Pulmonary artery endothelial cell (primary cell): Measurements from ENCODE around the gene CACNA1C. TPM values are rescaled to one million over a fixed set of nuclear protein-coding genes. Genes with fewer than 3 reads are reported as not detected.

Experiments used
- DNase-seq: peaks from one replicate; pipeline ENCODE4 v3.0.0-alpha.2; 2011; ENCODE audit warnings: low read depth, low spot score
- total RNA-seq: library from RNA; depleted of rRNA; stranded (reverse); fragments of >200 nt; gene quantifications from 2 replicates; pipeline ENCODE4 v1.2.3, GENCODE V29; 2014

CACNA1C gene
- total RNA-seq, 1 donor from 2014 or later, result not detected

- DNase-seq, result no peak
Measured at GRCh38 chr12:2138294-2138693, 85.5 kb downstream of the CACNA1C start.

DNA sequence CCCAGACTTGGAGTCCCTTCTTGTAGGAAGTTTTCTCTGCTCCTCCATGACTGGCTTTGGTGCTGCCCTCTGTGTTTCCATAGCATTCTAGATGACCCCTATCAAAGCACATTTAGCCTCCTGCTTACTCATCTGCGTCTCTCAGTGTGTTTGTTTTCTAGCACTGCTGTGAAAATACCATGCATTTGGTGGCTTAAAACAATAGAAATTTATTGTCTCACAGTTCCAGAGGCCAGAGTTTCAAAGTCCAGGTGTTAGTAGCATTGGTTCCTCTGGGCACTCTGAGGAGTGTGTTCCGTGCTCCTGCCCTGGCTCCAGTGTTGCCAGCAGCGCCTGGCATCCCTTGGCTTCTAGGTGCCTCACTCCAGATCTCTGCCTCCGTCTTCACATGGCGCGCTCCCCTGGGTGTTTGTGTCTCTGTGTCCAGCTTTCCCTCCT lies 86.1 kb downstream of the CACNA1C start:
- DNase-seq, result no peak

DNA sequence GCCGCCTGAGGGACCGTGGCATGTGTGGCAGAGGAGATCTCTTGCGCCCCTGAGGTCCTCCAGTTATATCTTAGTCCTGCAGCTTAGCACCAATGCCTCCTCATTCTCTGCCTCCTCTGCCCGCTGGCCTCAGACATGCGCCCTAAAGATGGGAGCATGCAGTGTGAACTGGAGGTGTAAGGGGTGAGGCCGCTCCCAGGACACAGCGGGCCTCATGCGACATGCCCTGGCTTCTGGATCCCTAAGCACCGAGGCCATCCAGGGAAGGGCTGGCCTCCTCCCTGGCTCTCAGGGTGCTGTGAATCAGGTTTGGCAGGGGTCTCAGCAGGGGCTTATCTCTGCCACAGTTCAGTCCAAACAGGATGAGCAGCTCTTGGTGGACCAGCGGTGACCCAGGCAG lies 86.9 kb downstream of the CACNA1C start:
- no peak for DNase-seq

DNA sequence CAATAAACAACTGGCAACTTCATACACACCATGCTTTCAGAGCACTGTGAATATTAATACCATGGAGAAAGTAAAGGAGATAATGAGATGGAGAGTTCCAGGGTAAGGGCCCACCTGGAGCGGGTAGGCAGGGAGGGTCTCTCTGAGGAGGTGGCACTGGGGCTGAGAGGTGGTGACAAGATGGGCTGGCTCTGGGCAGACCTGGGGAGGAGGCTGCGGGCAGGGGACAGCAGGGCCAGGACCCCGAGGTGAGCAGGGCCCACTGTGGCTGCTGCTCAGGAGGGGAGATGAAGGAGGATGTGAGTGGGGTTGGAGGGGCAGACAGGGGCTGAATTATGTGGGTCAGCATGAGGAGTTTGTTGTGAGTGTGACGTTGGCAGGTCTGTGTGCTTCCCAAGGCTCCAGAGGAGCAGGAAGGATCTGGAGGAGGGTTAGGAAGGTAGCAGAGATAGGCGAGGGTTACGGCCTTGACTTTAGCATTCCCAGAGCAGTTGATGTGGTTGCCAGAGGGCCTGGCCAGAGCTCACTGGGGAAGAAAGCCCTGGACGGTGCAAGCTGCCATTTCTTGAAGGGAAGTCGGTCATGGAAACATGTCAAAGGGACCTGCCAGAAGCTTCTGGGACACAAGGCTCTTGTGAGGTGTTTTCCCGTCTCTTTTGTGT lies 88.2 kb downstream of the CACNA1C start:
- DNase-seq, result no peak

- no peak for DNase-seq
Measured at GRCh38 chr12:2142068-2142467, 89.3 kb downstream of the CACNA1C start.

DNA sequence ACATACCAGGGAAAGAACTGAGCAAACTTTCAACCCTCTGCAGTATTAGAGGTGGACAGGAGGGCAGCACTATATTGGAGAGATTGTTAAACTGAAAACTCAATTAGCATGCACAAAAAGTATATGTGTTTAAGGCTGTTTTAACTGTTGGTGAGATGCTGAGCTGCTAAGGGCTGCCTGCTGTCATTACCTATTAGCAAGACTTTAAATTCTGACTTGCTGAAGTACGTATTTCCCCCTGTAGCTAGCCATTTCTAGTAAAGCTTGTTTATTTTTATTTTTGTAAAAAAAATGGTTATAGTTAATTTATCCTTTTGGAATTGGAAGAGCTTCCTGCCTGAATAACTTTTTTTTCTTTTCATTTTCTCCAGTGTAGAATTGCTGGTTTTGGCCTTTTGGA lies 92.2 kb downstream of the CACNA1C start:
- no peak for DNase-seq

GRCh38 chr12:2145433-2145998 lies 92.7 kb downstream of the CACNA1C start:
- DNase-seq, result no peak

DNA sequence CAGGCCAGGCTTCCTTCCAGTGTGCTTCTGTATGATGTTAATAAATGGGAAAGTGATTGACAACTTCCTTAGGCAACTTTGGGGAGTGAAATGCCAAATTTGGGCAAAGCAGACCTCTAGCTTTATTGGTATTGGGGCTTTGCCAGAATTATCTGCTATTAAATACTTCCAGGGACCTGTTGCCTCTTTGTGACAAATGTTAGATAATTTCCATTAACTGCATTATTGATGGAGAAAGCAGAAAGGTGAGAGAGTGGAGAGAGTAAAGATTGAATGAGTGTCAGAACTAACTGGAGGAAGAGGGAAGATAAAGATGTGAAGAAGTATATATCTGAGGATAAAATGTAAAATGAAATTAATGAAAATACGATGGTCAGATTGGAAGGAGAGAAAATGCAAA lies 94.5 kb downstream of the CACNA1C start:
- DNase-seq, result no peak

DNA sequence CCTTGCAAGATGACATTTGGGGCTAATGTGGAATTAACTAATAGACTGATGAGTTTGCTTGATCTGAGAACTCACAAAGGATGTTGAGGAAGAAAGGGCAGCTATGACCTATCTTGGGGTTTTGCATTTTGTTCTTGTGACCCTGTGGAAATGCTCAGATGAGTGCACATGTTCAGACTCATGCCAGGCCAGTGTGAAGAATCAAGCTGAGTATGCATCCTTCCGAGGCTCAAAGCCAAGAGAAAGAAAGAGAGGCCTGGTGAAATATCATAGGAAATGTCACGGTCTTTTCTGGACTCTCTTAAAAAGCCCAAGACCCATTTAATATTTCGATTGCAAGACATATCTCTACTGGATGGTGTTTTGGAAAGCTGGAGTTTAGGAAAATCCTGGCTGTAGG lies 96.3 kb downstream of the CACNA1C start:
- DNase-seq, result no peak

DNA sequence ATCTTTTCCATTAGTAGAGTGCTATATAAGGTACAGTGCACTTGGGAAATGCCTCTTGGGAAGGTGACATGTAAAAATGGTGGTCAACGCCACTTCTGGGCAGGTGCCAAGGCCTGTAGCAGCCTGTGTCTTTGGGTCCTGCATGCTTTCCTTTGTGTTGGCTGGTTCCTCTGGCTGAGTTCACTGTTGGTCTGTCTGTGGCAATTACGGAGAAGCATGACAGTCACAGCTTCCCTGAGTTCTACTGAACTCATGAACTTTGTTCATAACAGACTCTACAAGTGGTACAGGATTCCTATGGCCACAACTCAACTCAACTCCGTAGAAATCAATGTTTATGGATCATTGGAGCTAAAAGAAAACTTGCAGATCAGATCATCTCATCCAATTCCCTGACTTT lies 98.0 kb downstream of the CACNA1C start:
- DNase-seq, result no peak

- DNase-seq, result no peak
Measured at GRCh38 chr12:2151391-2151790, 98.6 kb downstream of the CACNA1C start.

DNA sequence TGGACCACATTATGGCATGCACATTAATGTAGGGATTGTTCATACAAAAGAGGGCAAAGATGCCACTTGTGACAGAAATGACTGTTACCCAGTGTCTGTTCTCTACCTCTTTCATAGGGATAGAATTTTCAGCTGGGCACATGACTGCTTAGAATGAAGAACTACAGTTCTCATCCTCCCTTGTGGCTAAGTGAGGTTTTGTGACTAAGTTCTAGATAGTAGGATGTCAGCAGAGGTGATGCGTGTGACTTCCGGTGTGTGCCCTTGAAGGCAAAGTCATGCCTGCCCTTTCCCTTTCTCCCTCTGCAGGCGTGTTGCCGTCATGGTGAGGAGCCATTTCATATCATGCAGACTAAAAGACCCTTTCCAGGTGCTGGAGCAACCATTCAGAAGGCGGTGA lies 99.3 kb downstream of the CACNA1C start:
- DNase-seq, result no peak

DNA sequence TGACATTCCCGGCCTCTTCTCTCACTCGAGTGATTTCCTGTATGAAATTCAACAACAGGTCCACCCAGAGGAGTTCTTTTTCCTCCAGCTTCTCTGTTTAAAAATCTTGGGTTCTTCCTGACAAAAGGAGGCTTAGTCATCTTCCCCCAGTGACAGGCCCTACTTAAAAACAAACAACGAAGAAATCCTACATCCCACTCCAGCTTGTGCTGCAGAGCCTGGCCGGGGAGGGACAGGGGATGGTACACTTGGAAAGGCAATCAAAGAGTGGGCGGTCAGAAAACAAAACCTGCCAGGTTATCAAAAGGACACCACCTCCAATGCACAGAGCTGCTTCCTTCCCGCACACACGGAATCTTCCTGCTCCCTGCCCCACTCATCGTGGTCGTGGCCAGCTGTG lies 101.3 kb downstream of the CACNA1C start:
- no peak for DNase-seq

GRCh38 chr12:2154521-2154920 lies 101.7 kb downstream of the CACNA1C start:
- no peak for DNase-seq

DNA sequence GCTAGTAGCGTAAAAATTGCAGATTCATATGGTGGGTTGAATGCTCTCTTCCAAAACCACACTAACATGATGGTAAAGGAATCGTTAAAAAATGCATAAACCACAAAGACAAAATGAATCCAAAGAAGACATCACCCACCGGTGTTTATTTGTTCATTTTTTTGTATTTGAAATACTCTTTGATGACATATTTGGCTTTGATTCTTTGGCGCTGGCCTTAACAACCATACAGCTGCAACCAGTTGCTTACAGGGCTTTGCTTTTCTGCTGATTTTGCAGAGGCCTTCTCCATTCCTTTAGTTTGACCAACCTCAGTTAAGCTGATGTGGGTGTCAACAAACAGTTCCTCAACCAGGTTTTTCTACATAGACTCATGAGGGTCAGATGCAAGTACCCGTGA lies 103.5 kb downstream of the CACNA1C start:
- no peak for DNase-seq

GRCh38 chr12:2160043-2160442 lies 107.3 kb downstream of the CACNA1C start:
- no peak for DNase-seq

GRCh38 chr12:2161473-2161872 lies 108.7 kb downstream of the CACNA1C start:
- no peak for DNase-seq

- no peak for DNase-seq
Measured at GRCh38 chr12:2163177-2163941, 110.6 kb downstream of the CACNA1C start.

GRCh38 chr12:2165021-2165420 lies 112.2 kb downstream of the CACNA1C start:
- DNase-seq, result no peak

DNA sequence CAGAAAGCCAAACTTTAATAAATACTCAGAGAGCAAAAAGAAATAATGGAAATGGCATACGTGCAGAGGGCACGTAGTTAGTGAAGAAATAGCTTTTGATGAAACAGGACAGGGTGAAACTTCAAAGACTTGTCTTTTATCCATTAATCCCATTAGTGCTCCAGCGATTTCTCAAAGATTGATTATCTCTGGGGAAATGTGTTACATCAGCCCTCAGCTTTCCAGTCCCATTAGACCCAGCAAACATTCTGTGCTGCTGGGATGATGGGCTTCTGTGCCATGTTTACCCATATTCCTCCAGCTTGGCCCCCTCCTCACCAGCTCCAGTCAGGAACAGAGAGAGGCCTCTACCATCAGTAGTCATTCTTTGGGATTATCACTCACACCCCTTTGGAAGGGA lies 113.1 kb downstream of the CACNA1C start:
- DNase-seq, result no peak

- no peak for DNase-seq
Measured at GRCh38 chr12:2166696-2167095, 113.9 kb downstream of the CACNA1C start.

GRCh38 chr12:2167231-2167630 lies 114.4 kb downstream of the CACNA1C start:
- no peak for DNase-seq

DNA sequence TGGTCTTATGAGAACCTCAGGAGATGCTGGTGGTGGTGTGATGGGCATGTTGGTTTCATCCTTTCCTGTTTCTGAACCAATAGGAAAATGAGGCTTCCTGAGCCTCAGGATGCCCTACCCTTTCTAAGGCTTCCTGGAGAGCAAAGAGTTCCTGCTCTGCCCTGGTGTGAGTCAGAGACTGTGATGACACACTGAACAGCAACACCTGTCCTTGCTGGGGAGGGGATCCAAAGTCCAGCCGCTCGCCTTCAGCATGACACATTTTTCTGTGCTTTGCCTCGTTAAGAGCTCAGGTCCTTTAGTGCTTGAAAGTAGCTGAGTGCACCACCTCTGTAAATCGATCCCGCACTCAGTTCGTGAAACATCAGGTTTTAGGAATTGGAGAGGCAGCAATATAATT lies 116.0 kb downstream of the CACNA1C start:
- DNase-seq, result no peak
